Tracheal epithelial cell (primary cell): ENCODE measurements around the gene FOXD1. TPM values are rescaled to one million over a fixed set of nuclear protein-coding genes. Genes with fewer than 3 reads are reported as not detected.

Experiments
- total RNA-seq: library from RNA; depleted of rRNA; stranded (reverse); fragments of >200 nt; gene quantifications from 2 replicates; pipeline ENCODE4 v1.2.1, GENCODE V29; 2014

FOXD1 gene
- 4.1 and 4.9 TPM in 2 replicates for total RNA-seq

GRCh38 chr5:73448463-73449136 lies at the start of gene FOXD1:
FOXD1 (minus strand) TSS chr5:73448777; CDS start chr5:73448362, 415 bp downstream.

Other genes with a start within 250 kb of the FOXD1 start
- 225 and 348 TPM in 2 replicates for gene BTF3, start 49.7 kb upstream of the FOXD1 start, total RNA-seq
- 8.2 and 35.0 TPM in 2 replicates for gene ANKRA2, start 116.9 kb upstream of the FOXD1 start, total RNA-seq
- gene UTP15, start 117.0 kb upstream of the FOXD1 start, total RNA-seq, result 23.4 and 33.2 TPM in 2 replicates
- gene ARHGEF28, start 177.4 kb upstream of the FOXD1 start, total RNA-seq, result 36.7 and 68.7 TPM in 2 replicates